Measurements from ENCODE around the gene CREBBP. TPM values are rescaled to one million over a fixed set of nuclear protein-coding genes. Genes with fewer than 3 reads are reported as not detected.

CREBBP gene
- total RNA-seq, 2 donors from 2014 or later = 35.3 to 57.7 TPM

- intact Hi-C loops (cut with DNase I) = loop anchor here (10.0 kb wide), 3 partner anchors 94 to 184 kb away; no protein-coding TSS in a partner anchor
- no peak for DNase-seq
- Histone ChIP-seq H3K4me1 (peaks cover 57% of the 10 kb centered on the region), H3K9me3 (no peaks in the 10 kb centered on the region), H3K36me3 (replicated peaks in 1 of 2; ENCODE audit: insufficient read depth in 1 of 2, low read depth in 2 of 2) (no peaks in the 10 kb centered on the region), H3K27me3 (no peaks in the 10 kb centered on the region), H3K27ac (no peak overlapping the region), H3K4me3 (no peak overlapping the region)
- TF ChIP-seq POLR2A (IDR thresholded peaks at IDR 0.05) (no peak), CTCF (IDR thresholded peaks at IDR 0.05) (no peak)
- ATAC-seq = no peak
- 4 to 10% methylated on average over 8 of the region's 8 CpGs for WGBS, 2 donors
Measured at GRCh38 chr16:3878610-3879009, 1.9 kb downstream of the CREBBP start.

DNA sequence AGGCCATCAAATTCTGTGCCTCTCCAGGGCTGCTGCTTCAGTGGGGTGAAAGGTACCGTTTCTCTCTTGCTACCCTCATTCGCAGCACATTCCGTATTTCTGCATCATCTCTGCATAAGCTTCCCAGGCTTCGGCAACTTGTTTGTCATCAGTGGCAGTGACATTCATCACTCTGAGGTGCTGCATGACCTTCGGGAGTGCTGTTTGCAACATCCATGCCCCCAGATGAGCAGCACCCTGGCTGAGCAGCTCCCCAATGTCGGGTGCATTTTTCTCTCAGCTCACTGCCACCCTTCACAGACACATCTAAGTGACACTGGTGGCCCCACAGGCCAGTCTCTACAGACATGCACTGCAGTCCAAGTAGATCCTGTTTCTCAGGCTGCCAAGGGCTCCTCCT is 3.8 kb downstream of the CREBBP start:
- no peaks in the 10 kb centered on the region for H3K27me3 ChIP-seq
- TF ChIP-seq CTCF (IDR thresholded peaks at IDR 0.05) (no peak), POLR2A (IDR thresholded peaks at IDR 0.05) (no peak)
- no peak for ATAC-seq
- no peak overlapping the region for H3K4me3 ChIP-seq
- intact Hi-C loops (cut with DNase I) = loop anchor here (10.0 kb wide), 3 partner anchors 92 to 182 kb away; no protein-coding TSS in a partner anchor
- H3K36me3 ChIP-seq (replicated peaks in 1 of 2; ENCODE audit: insufficient read depth in 1 of 2, low read depth in 2 of 2) = no peaks in the 10 kb centered on the region
- peaks cover 76% of the 10 kb centered on the region for H3K4me1 ChIP-seq
- H3K9me3 ChIP-seq = no peaks in the 10 kb centered on the region
- WGBS, 2 donors = 54 to 56% methylated on average over 6 of the region's 6 CpGs
- H3K27ac ChIP-seq = no peak overlapping the region
- no peak for DNase-seq

DNA sequence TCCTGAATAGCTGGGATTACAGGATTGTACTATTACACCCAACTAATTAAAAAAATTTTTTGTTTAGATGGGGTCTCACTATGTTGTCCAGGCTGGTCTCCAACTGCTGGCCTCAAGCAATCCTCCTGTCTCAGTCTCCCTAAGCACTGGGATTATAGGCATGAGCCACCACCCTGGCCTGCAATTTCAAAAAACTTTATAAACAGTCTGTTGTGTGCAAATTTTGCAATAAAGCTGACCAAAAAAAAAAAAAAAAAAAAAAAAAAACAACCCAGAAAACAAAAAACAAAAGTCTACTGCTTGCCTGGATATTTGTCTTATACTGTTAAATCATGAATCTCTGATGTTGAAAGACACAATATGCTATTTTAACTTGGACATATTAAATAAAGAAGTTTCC is 4.4 kb downstream of the CREBBP start:
- Histone ChIP-seq H3K27me3 (no peaks in the 10 kb centered on the region), H3K36me3 (replicated peaks in 1 of 2; ENCODE audit: insufficient read depth in 1 of 2, low read depth in 2 of 2) (no peaks in the 10 kb centered on the region), H3K4me1 (peaks cover 76% of the 10 kb centered on the region), H3K4me3 (no peak overlapping the region), H3K9me3 (no peaks in the 10 kb centered on the region), H3K27ac (no peak overlapping the region)
- ATAC-seq = no peak
- intact Hi-C loops (cut with DNase I) = loop anchor here (10.0 kb wide), 3 partner anchors 91 to 181 kb away; no protein-coding TSS in a partner anchor
- DNase-seq = no peak
- TF ChIP-seq POLR2A (IDR thresholded peaks at IDR 0.05) (no peak), CTCF (IDR thresholded peaks at IDR 0.05) (no peak)

DNA sequence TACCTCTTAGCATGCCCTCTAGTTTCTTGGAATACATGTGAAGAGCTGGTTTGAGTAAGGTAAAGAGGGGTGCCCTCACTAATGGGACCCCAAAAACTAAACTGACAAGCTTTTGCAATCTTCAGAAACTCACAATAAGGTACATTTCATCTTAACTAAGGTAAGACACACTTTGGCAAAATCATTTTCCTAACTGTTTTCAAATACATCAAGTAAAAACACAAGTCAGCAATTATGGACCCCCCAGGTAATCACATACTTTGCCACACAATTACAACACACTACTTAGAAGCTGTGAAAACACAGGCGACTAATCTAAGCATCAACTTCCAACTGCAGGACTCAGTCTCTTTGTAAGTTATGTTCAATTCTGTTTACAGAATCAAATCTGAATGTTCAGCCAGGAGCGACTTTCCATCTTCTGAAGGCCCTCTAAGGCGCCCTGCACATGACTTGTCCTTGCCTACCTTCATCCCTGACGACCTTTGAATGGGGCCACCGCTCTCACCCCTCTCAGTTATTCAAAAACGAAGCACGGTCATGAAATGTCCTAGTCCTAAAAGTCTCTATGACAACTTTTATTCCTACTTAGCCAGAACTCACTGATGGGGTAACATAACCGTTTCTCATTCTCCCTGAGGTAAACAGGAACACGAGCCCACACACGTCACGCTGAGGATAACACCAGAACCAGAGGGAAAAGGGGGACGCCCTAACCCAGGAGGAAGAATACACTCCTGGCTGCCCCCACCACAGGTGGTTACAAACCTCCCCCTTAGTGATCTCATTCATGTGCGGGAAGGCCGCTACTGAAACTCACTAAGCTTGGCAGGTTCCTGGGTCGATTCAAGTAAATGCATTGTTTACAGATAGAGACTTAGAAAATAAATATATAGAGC is 5.5 kb downstream of the CREBBP start:
- DNase-seq (no peak), ATAC-seq (no peak)
- H3K4me1 ChIP-seq = peaks cover 79% of the 10 kb centered on the region
- intact Hi-C loops (cut with DNase I) = loop anchor here (10.0 kb wide), 3 partner anchors 90 to 180 kb away; no protein-coding TSS in a partner anchor
- H3K9me3 ChIP-seq = no peaks in the 10 kb centered on the region
- H3K36me3 ChIP-seq (replicated peaks in 1 of 2; ENCODE audit: insufficient read depth in 1 of 2, low read depth in 2 of 2) = no peaks in the 10 kb centered on the region
- H3K27ac ChIP-seq = no peak overlapping the region
- TF ChIP-seq CTCF (IDR thresholded peaks at IDR 0.05) = no peak
- no peak for TF ChIP-seq POLR2A (IDR thresholded peaks at IDR 0.05)
- WGBS, 2 donors = 79 to 84% methylated on average over 15 of the region's 15 CpGs
- no peaks in the 10 kb centered on the region for H3K27me3 ChIP-seq
- H3K4me3 ChIP-seq = no peak overlapping the region
